K562 (cell line): Measurements from ENCODE around the gene JMJD1C. TPM values are rescaled to one million over a fixed set of nuclear protein-coding genes. Genes with fewer than 3 reads are reported as not detected.
A peak's percentile ranks its signal among the peaks of the same experiment; 100 is the strongest.

ENCODE experiments used
- ATAC-seq: fragments of 200-7000 bp; cut with Tn5 transposase; 3 replicates; pipeline ENCODE4 v1.9.1; 2020; ENCODE audit warnings: moderate library complexity
- BruUV-seq: library from RNA; stranded (reverse); fragments of 400-500 nt; replicated peaks from 2 replicates; lab custom pipeline; 2021; lab: Mats Ljungman, UMichigan
- CTCF ChIA-PET: fragments of 300-600 bp; formaldehyde crosslinking; extraction: SDS; loops from one replicate; lab custom pipeline; 2021; ENCODE audit warnings: low intra/inter-chr PET ratio; lab: Yijun Ruan, JAX
- POLR2A ChIA-PET: fragments of 300-600, 350-650 bp; sonication (Branson Sonifier 250); formaldehyde crosslinking; extraction: SDS; loops from one replicate; lab custom pipeline; 2021; ENCODE audit warnings: antibody characterized with exemption, inconsistent platforms; lab: Yijun Ruan, JAX
- DNase-seq, 4 experiments: peaks; one replicate each; pipeline versions ENCODE4 v3.0.0 to v3.0.0-alpha.2; 2011 to 2018; ENCODE audit warnings: low spot score in 3 of 4, mixed read lengths in 3 of 4; ENCODE audit errors: extremely low read depth in 1 of 4
- FAIRE-seq: peaks from 2 replicates; lab custom pipeline; 2011; peaks lifted over from hg19 to GRCh38; lab: Jason Lieb, UNC
- H2AFZ ChIP-seq: 2 replicates; pipeline ENCODE4 v1.6.0; 2011; ENCODE audit warnings: low read depth, low read length, control low read depth, inconsistent platforms
- H3K27ac ChIP-seq: fragments of 200-600 bp; 3 replicates; pipeline ENCODE4 v1.8.0; 2011; ENCODE audit warnings: low read depth, mild to moderate bottlenecking, control low read depth, inconsistent platforms, low read length, moderate library complexity, mixed read lengths; ENCODE audit errors: extremely low read depth
- H3K27me3 ChIP-seq, 2 experiments: fragments of 300-600 bp in 1 of 2; 2 replicates in 1 of 2; 3 replicates in 1 of 2; pipeline versions ENCODE4 v1.6.0 to v1.8.0; 2011; ENCODE audit warnings: inconsistent platforms in 2 of 2, low read length in 2 of 2, mild to moderate bottlenecking in 1 of 2, mixed read lengths in 1 of 2, moderate library complexity in 1 of 2; ENCODE audit not compliant: control insufficient read depth in 2 of 2, insufficient read depth in 2 of 2
- H3K36me3 ChIP-seq: fragments of 300-600 bp; 3 replicates; pipeline ENCODE4 v1.8.0; 2011; ENCODE audit warnings: mild to moderate bottlenecking, low read length, inconsistent platforms; ENCODE audit not compliant: control insufficient read depth, insufficient read depth
- H3K4me1 ChIP-seq, 2 experiments: fragments of 200-600 bp in 1 of 2; replicated peaks in 1 of 2; 2 replicates in 1 of 2; 3 replicates in 1 of 2; pipeline versions ENCODE4 v1.5.1 to v1.8.0; 2011; ENCODE audit warnings: inconsistent platforms in 2 of 2, low read length in 2 of 2, mild to moderate bottlenecking in 1 of 2, mixed read lengths in 1 of 2, moderate library complexity in 1 of 2; ENCODE audit not compliant: control insufficient read depth in 2 of 2, insufficient read depth in 2 of 2
- H3K4me2 ChIP-seq: 2 replicates; pipeline ENCODE4 v1.6.1; 2011; ENCODE audit warnings: low read length, control low read depth, inconsistent platforms, mixed read lengths; ENCODE audit not compliant: insufficient read depth
- H3K4me3 ChIP-seq: fragments of 200-600 bp; sonication (generic), shearing (Covaris generic); 2 replicates; pipeline ENCODE4 v1.5.1; 2016; ENCODE audit warnings: control low read depth, inconsistent platforms
- H3K79me2 ChIP-seq: fragments of 200-600 bp; 3 replicates; pipeline ENCODE4 v1.8.0; 2011; ENCODE audit warnings: low read length, inconsistent platforms; ENCODE audit not compliant: control insufficient read depth, insufficient read depth
- H3K9ac ChIP-seq, 2 experiments: 2 replicates each; pipeline versions ENCODE4 v1.6.0 to v1.6.1; 2011; ENCODE audit warnings: low read depth in 2 of 2, low read length in 2 of 2, control low read depth in 1 of 2, inconsistent platforms in 1 of 2, mild to moderate bottlenecking in 1 of 2, mixed read lengths in 1 of 2; ENCODE audit not compliant: insufficient read depth in 1 of 2
- H3K9me1 ChIP-seq: one replicate; pipeline ENCODE4 v1.6.0; 2011; ENCODE audit warnings: inconsistent platforms, mild to moderate bottlenecking, low read length, moderate library complexity; ENCODE audit not compliant: control insufficient read depth, insufficient read depth
- H3K9me3 ChIP-seq: replicated peaks from 2 replicates; pipeline ENCODE4 v1.5.1; 2011; ENCODE audit warnings: low read depth, low read length, inconsistent platforms; ENCODE audit not compliant: control insufficient read depth, insufficient read depth
- H4K20me1 ChIP-seq: replicated peaks from 2 replicates; pipeline ENCODE4 v1.6.1; 2011; ENCODE audit warnings: low read length, inconsistent platforms, mixed read lengths; ENCODE audit not compliant: control insufficient read depth, insufficient read depth
- CHCHD3 ChIP-seq: fragments of 250-450 bp; sonication (Bioruptor Pico); IDR thresholded peaks from 2 replicates; pipeline ENCODE4 v2.1.2; 2022; ENCODE audit warnings: mild to moderate bottlenecking
- CREB1 ChIP-seq, 2 experiments: sonication (generic) in 1 of 2; formaldehyde crosslinking in 1 of 2; IDR thresholded peaks; 2 replicates each; pipeline versions ENCODE4 v1.6.1 to v1.8.0; 2012 to 2022; ENCODE audit warnings: inconsistent platforms in 1 of 2, mild to moderate bottlenecking in 1 of 2, missing genetic modification reagents in 1 of 2, moderate library complexity in 1 of 2
- NR2C1 ChIP-seq, 2 experiments: fragments of 450-650 bp; IDR thresholded peaks; 2 replicates each; pipeline ENCODE4 v1.6.1; 2017; ENCODE audit warnings: mild to moderate bottlenecking in 2 of 2, antibody characterized with exemption in 1 of 2, inconsistent platforms in 1 of 2, missing compliant biosample characterization in 1 of 2, missing genetic modification characterization in 1 of 2
- NR2C2 ChIP-seq, 2 experiments: fragments of 200-800 bp in 1 of 2; sonication (Bioruptor generic) in 1 of 2; sonication (generic) in 1 of 2; formaldehyde crosslinking in 1 of 2; IDR thresholded peaks; 2 replicates each; pipeline versions ENCODE4 v1.6.1 to v1.8.0; 2016 to 2022; ENCODE audit warnings: mild to moderate bottlenecking in 1 of 2, missing compliant biosample characterization in 1 of 2, missing genetic modification characterization in 1 of 2, missing genetic modification reagents in 1 of 2
- RBM15 ChIP-seq: fragments of 200-400 bp; formaldehyde crosslinking; IDR thresholded peaks from 2 replicates; pipeline ENCODE4 v1.6.1; 2018; ENCODE audit warnings: mild to moderate bottlenecking, low read length, moderate library complexity; ENCODE audit not compliant: insufficient read depth
- ZNF561 ChIP-seq: fragments of 450-650 bp; formaldehyde crosslinking; conservative IDR thresholded peaks from 2 replicates; pipeline ENCODE4 v1.4.0; 2020; ENCODE audit warnings: mild to moderate bottlenecking, moderate library complexity
- WGBS: fragments of 100-300 bp; shearing (Covaris generic); methylation state at CpG from one replicate; pipeline ENCODE4 v1.1.6; 2016; ENCODE audit warnings: low coverage, mixed read lengths; ENCODE audit not compliant: insufficient coverage; ENCODE audit errors: missing lambda C conversion rate; 5-methylcytosine and 5-hydroxymethylcytosine counted together
- in situ Hi-C: fragments of 300-500 bp; cut with MboI; formaldehyde crosslinking; loops from 4 replicates; pipeline ENCODE4 v1.15.0; 2018; ENCODE audit warnings: inconsistent platforms, mixed read lengths
- intact Hi-C: fragments of 100-400 bp; cut with micrococcal nuclease; formaldehyde crosslinking; loops from 2 replicates; pipeline ENCODE4 v1.14.2; 2022
- polyA plus RNA-seq, 8 experiments: library from polyadenylated mRNA; depleted of rRNA in 4 of 8; stranded (reverse) in 5 of 8; unstranded in 3 of 8; fragments of >200 nt; fragmentation: Nextera tagmentation in 2 of 8; fragmentation: Illumina TruSeq in 1 of 8; extraction: Ambion mirVana in 2 of 8; extraction: Trizol in 1 of 8; gene quantifications; 2 replicates each; pipeline versions ENCODE4 v1.2.1 to v1.2.3, GENCODE V29; 2011 to 2014; ENCODE audit warnings: inconsistent platforms in 1 of 8, missing spikeins in 1 of 8
- total RNA-seq, 7 experiments: library from RNA; depleted of rRNA in 6 of 7; stranded (reverse); fragments of >200 nt in 6 of 7; fragmentation: Illumina TruSeq in 2 of 7; extraction: Trizol in 2 of 7; gene quantifications; 2 replicates each; pipeline versions ENCODE4 v1.2.1 to v1.2.3, GENCODE V29; 2011 to 2021; ENCODE audit warnings: low replicate concordance in 1 of 7

The JMJD1C gene
- total and polyA plus RNA-seq, 9 of the 15 experiments (the other 6 are each of a cell fraction or from before 2014, with no cell fraction given) = 25.3 to 68.0 (median 47.2) TPM

DNA sequence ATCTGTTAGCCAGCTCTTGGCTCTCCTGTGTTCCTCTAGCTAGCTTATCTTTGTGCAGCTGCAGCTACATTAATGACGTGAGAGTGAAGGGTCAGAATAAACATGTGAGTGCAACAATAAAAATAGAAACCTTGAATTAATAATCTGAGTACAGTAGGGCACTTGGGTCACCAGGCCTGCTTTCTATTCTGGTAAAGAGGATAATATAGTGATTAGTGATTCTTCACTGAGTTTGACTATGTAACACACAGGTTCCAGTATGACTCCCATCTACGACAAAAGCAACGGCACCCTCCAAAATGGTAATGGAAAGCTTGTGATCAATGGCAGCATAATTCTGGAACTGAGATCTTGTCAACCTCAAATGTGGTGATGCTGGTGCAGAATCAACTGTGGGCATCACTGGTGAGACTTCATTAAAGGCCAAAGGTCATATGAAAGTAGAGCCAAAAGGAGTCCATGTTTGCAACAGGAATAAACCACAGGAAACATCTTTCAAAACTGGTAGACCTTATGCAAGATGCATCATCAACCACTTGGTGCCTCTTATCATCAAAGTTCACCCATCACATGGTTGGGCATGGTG lies 255.1 kb downstream of the JMJD1C start:
- no peak for TF ChIP-seq NR2C1 (IDR thresholded peaks at IDR 0.05)
- TF ChIP-seq NR2C1 (tag; IDR thresholded peaks at IDR 0.05) = 0 out of 2 replicates have a peak, but pooled peaks have one; percentile 26
- no peak for TF ChIP-seq ZNF561 (CRISPR knock-in tag)
- TF ChIP-seq NR2C2 (CRISPR knock-in tag; IDR thresholded peaks at IDR 0.05) = no peak
- TF ChIP-seq NR2C2 (tag; IDR thresholded peaks at IDR 0.05) = 0 out of 2 replicates have a peak, but pooled peaks have one; percentile 20
- TF ChIP-seq CREB1 (IDR thresholded peaks at IDR 0.05) = no peak
- no peak for TF ChIP-seq CREB1 (CRISPR knock-in tag; IDR thresholded peaks at IDR 0.05)
- TF ChIP-seq RBM15 = no peak
- TF ChIP-seq CHCHD3 (CRISPR knock-in tag) = no peak
- Histone ChIP-seq H3K27me3 (no peaks in the 10 kb centered on the region), H2AFZ (no peak overlapping the region), H3K9me3 (no peaks in the 10 kb centered on the region), H3K9ac (no peak overlapping the region), H3K4me1 (no peaks in the 10 kb centered on the region), H3K9me1 (no peaks in the 10 kb centered on the region), H3K4me2 (no peak overlapping the region), H3K4me3 (no peak overlapping the region), H3K79me2 (peaks cover 39% of the 10 kb centered on the region), H3K36me3 (peaks cover 90% of the 10 kb centered on the region), H4K20me1 (peaks cover 6% of the 10 kb centered on the region; the same call in 1 of the 2 replicates), H3K27ac (no peak overlapping the region)
- DNase-seq (no peak), FAIRE-seq (no peak), ATAC-seq (no peak)
- CTCF ChIA-PET = no interaction called here
- BruUV-seq = no TSS peak
- 60% methylated on average over 3 of the region's 3 CpGs for WGBS
- intact Hi-C loops = loop anchor here (10.0 kb wide), 1 partner anchor 114 kb away; no protein-coding TSS in a partner anchor
- in situ Hi-C loops = loop anchor here (25.0 kb wide), 1 partner anchor 427 kb away; no protein-coding TSS in a partner anchor
- POLR2A ChIA-PET = no interaction called here
